ENCODE data around the gene DEDD. TPM values are rescaled to one million over a fixed set of nuclear protein-coding genes. Genes with fewer than 3 reads are reported as not detected.

The DEDD gene
- total and polyA plus RNA-seq, 2 of the 13 experiments (the other 11 are each of a cell fraction or from before 2014, with no cell fraction given), result 12.6 to 27.8 TPM

DNA sequence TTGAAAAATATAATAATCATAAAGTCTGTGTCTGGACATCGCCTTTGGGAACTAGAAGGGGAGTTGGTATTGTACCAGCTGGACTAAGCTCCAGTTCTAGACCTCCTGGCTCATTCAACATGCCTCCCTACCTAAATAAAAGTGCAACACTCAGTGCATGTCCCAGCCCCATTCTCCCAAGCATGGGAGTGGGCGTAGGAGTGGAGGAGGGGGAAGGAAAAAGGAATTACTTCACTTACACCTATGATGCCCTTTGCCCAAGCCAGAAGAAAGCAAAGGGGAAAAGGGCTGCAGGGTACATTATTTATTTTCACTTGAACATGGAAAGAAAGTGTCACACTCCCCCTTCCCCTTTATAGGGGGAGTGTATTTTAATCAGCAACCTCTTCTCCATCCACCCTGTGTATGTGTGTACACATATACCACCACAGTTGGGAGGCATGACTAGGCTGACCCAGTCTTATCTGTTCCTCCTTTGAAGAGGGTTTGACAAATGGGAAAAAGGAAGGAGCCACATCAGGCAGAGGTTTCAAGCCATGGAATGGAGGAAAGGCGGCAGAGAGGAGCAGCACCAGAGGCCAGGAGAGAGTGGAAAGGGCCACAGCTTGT, 11.3 kb downstream of the DEDD start:
- ATAC-seq, result no peak
- Histone ChIP-seq H3K4me3 (replicated peaks in 1 of 3; ENCODE audit: insufficient read depth in 1 of 3, low read depth in 2 of 3, low read length in 3 of 3) (no peak overlapping the region), H3K9me3 (ENCODE audit: low read length) (no peaks in the 10 kb centered on the region), H3K27ac (ENCODE audit: extremely low read length, insufficient read depth, low read length) (no peak overlapping the region), H3K79me2 (ENCODE audit: insufficient read depth, low read length) (peaks cover 34% of the 10 kb centered on the region), H3K4me1 (ENCODE audit: insufficient read depth, low read length) (peaks cover 26% of the 10 kb centered on the region), H2AFZ (ENCODE audit: low read length) (no peak overlapping the region), H3K36me3 (replicated peaks in 1 of 2; ENCODE audit: control insufficient read depth in 1 of 2, insufficient read depth in 2 of 2, low read length in 2 of 2) (peaks cover 21 to 61% of the 10 kb centered on the region in 2 experiments), H3K27me3 (ENCODE audit: control insufficient read depth in 1 of 2, insufficient read depth in 2 of 2, low read length in 2 of 2) (no peaks in the 10 kb centered on the region; a peak in 1 of 5 replicates), H4K20me1 (ENCODE audit: insufficient read depth, low read length) (no peaks in the 10 kb centered on the region), H3K9ac (ENCODE audit: insufficient read depth, low read depth, low read length) (no peak overlapping the region), H3K4me2 (ENCODE audit: low read depth, low read length) (no peak overlapping the region)
- ChIA-PET CTCF (ENCODE audit: low intra/inter-chr PET ratio, low total read pairs) (no interaction called here), POLR2A (interaction anchor here (0.7 kb wide), 1 partner anchor 47 kb away, joined by 4 read pairs; no protein-coding TSS in a partner anchor)
- no peak for DNase-seq (ENCODE audit: low spot score)
- no peak for FAIRE-seq
- in situ Hi-C loops (cut with HindIII; ENCODE audit: extremely low pct_ligation_motif_present, low pct_unique_long_range_greater_than_20kb), result no loop called here
- no TSS peak for BruUV-seq (replicated peaks)
- TF ChIP-seq SMAD3 (CRISPR knock-in tag; IDR thresholded peaks at IDR 0.05) (no peak), PRDM10 (CRISPR knock-in tag; IDR thresholded peaks at IDR 0.05; ENCODE audit: low read depth) (no peak), SMARCE1 (IDR thresholded peaks at IDR 0.05; ENCODE audit: borderline replicate concordance) (no peak), PCBP1 (IDR thresholded peaks at IDR 0.05; ENCODE audit: borderline replicate concordance, low read depth, low read length) (no peak), HNRNPL (IDR thresholded peaks at IDR 0.05; ENCODE audit: low read depth, low read length) (no peak)
- 100% methylated on average over 3 of the region's 3 CpGs for WGBS (ENCODE audit: low lambda C conversion rate)
- intact Hi-C loops (cut with micrococcal nuclease; ENCODE audit: unreplicated experiment), result no loop called here

Data from HepG2 (cell line).